ENCODE data around the gene GATAD2A. TPM values are rescaled to one million over a fixed set of nuclear protein-coding genes. Genes with fewer than 3 reads are reported as not detected.
A peak's percentile ranks its signal among the peaks of the same experiment; 100 is the strongest.

GATAD2A gene
- total RNA-seq, 1 donor from 2014 or later, result 163 TPM

- no peaks in the 10 kb centered on the region for H3K27me3 ChIP-seq (ENCODE audit: insufficient read depth, low read length)
- FAIRE-seq, result no peak
- Mint-ChIP-seq H3K27me3 (ENCODE audit: low read depth, unreplicated experiment) (no peaks in the 10 kb centered on the region), H3K27ac (ENCODE audit: unreplicated experiment) (peak overlapping the region; percentile 98), H3K9me3 (ENCODE audit: unreplicated experiment) (peaks cover 14% of the 10 kb centered on the region), H3K4me3 (ENCODE audit: unreplicated experiment) (no peak overlapping the region), H3K4me1 (ENCODE audit: low read depth, unreplicated experiment) (peaks cover 56% of the 10 kb centered on the region), H3K36me3 (ENCODE audit: low read depth, unreplicated experiment) (peaks cover 38% of the 10 kb centered on the region)
- H3K79me2 ChIP-seq (ENCODE audit: insufficient read depth, low read length), result peaks cover 87% of the 10 kb centered on the region
- H4K20me1 ChIP-seq (ENCODE audit: insufficient read depth, low read length), result peaks cover 37% of the 10 kb centered on the region
- no peak overlapping the region for H3K4me2 ChIP-seq (ENCODE audit: low read length)
- no peak overlapping the region for H3K4me3 ChIP-seq (ENCODE audit: insufficient read depth, low read depth, low read length)
- H3K27ac ChIP-seq (ENCODE audit: low read depth, low read length), result no peak overlapping the region
- TF ChIP-seq CTCF (IDR thresholded peaks at IDR 0.05; ENCODE audit: insufficient read depth, low read depth, low read length) (no peak), EZH2 (IDR thresholded peaks at IDR 0.05; ENCODE audit: insufficient read depth, low read length) (no peak)
- DNase-seq (ENCODE audit: low read depth), result no peak
- H3K36me3 ChIP-seq (ENCODE audit: insufficient read depth, low read length), result peaks cover 22% of the 10 kb centered on the region
- H3K4me1 ChIP-seq (ENCODE audit: insufficient read depth, low read length), result peaks cover 39% of the 10 kb centered on the region
- H3K9me3 ChIP-seq (ENCODE audit: insufficient read depth, low read depth, low read length), result peaks cover 7% of the 10 kb centered on the region
- no peak overlapping the region for H2AFZ ChIP-seq (ENCODE audit: low read depth, low read length)
- no peak overlapping the region for H3K9ac ChIP-seq (ENCODE audit: low read length)
Observed at GRCh38 chr19:19465436-19466070, 60.1 kb downstream of the GATAD2A start.

- no peak overlapping the region for H3K27ac Mint-ChIP-seq (ENCODE audit: unreplicated experiment)
- H3K9me3 Mint-ChIP-seq (ENCODE audit: unreplicated experiment), result peaks cover 16% of the 10 kb centered on the region
- no peak overlapping the region for H3K27ac ChIP-seq (ENCODE audit: low read depth, low read length)
- H3K4me2 ChIP-seq (ENCODE audit: low read length), result no peak overlapping the region
- H3K4me1 ChIP-seq (ENCODE audit: insufficient read depth, low read length), result peaks cover 32% of the 10 kb centered on the region
- peak overlapping the region; percentile 69 for H3K4me3 Mint-ChIP-seq (ENCODE audit: unreplicated experiment)
- no peak for FAIRE-seq
- peaks cover 39% of the 10 kb centered on the region for H3K36me3 Mint-ChIP-seq (ENCODE audit: low read depth, unreplicated experiment)
- peaks cover 22% of the 10 kb centered on the region for H3K36me3 ChIP-seq (ENCODE audit: insufficient read depth, low read length)
- no peaks in the 10 kb centered on the region for H3K27me3 ChIP-seq (ENCODE audit: insufficient read depth, low read length)
- peaks cover 38% of the 10 kb centered on the region for H4K20me1 ChIP-seq (ENCODE audit: insufficient read depth, low read length)
- peaks cover 87% of the 10 kb centered on the region for H3K79me2 ChIP-seq (ENCODE audit: insufficient read depth, low read length)
- no peak overlapping the region for H3K9ac ChIP-seq (ENCODE audit: low read length)
- no peak for DNase-seq (ENCODE audit: low read depth)
- no peak overlapping the region for H3K4me3 ChIP-seq (ENCODE audit: insufficient read depth, low read depth, low read length)
- peaks cover 7% of the 10 kb centered on the region for H3K9me3 ChIP-seq (ENCODE audit: insufficient read depth, low read depth, low read length)
- TF ChIP-seq EZH2 (IDR thresholded peaks at IDR 0.05; ENCODE audit: insufficient read depth, low read length) (no peak), CTCF (IDR thresholded peaks at IDR 0.05; ENCODE audit: insufficient read depth, low read depth, low read length) (no peak)
- no peaks in the 10 kb centered on the region for H3K27me3 Mint-ChIP-seq (ENCODE audit: low read depth, unreplicated experiment)
- H3K4me1 Mint-ChIP-seq (ENCODE audit: low read depth, unreplicated experiment), result peaks cover 50% of the 10 kb centered on the region
- no peak overlapping the region for H2AFZ ChIP-seq (ENCODE audit: low read depth, low read length)
Observed at GRCh38 chr19:19466201-19466600, 60.7 kb downstream of the GATAD2A start.

- Histone ChIP-seq H2AFZ (ENCODE audit: low read depth, low read length) (no peak overlapping the region), H3K27ac (ENCODE audit: low read depth, low read length) (no peak overlapping the region), H3K4me3 (ENCODE audit: insufficient read depth, low read depth, low read length) (no peak overlapping the region), H3K4me2 (ENCODE audit: low read length) (no peak overlapping the region), H3K79me2 (ENCODE audit: insufficient read depth, low read length) (peaks cover 86% of the 10 kb centered on the region), H3K9me3 (ENCODE audit: insufficient read depth, low read depth, low read length) (peaks cover 7% of the 10 kb centered on the region), H3K9ac (ENCODE audit: low read length) (no peak overlapping the region), H3K4me1 (ENCODE audit: insufficient read depth, low read length) (peaks cover 9% of the 10 kb centered on the region), H3K36me3 (ENCODE audit: insufficient read depth, low read length) (peaks cover 22% of the 10 kb centered on the region), H4K20me1 (ENCODE audit: insufficient read depth, low read length) (peaks cover 34% of the 10 kb centered on the region), H3K27me3 (ENCODE audit: insufficient read depth, low read length) (no peaks in the 10 kb centered on the region)
- no peak overlapping the region for H3K27ac Mint-ChIP-seq (ENCODE audit: unreplicated experiment)
- FAIRE-seq, result no peak
- H3K27me3 Mint-ChIP-seq (ENCODE audit: low read depth, unreplicated experiment), result no peaks in the 10 kb centered on the region
- no peak for DNase-seq (ENCODE audit: low read depth)
- peaks cover 46% of the 10 kb centered on the region for H3K36me3 Mint-ChIP-seq (ENCODE audit: low read depth, unreplicated experiment)
- H3K4me1 Mint-ChIP-seq (ENCODE audit: low read depth, unreplicated experiment), result peaks cover 28% of the 10 kb centered on the region
- peaks cover 16% of the 10 kb centered on the region for H3K9me3 Mint-ChIP-seq (ENCODE audit: unreplicated experiment)
- no peak for TF ChIP-seq EZH2 (IDR thresholded peaks at IDR 0.05; ENCODE audit: insufficient read depth, low read length)
- TF ChIP-seq CTCF (IDR thresholded peaks at IDR 0.05; ENCODE audit: insufficient read depth, low read depth, low read length), result no peak
- no peak overlapping the region for H3K4me3 Mint-ChIP-seq (ENCODE audit: unreplicated experiment)
Observed at GRCh38 chr19:19468424-19469050, 63.1 kb downstream of the GATAD2A start.

Measured in astrocyte (in vitro differentiated cells and primary cell).